NCI-H1105 (cell line): ENCODE results near the gene REELD1.

Experiments used
- DNase-seq: peaks from one replicate; lab custom pipeline; 2025; lab: John Stamatoyannopoulos, UW

The REELD1 gene

DNA sequence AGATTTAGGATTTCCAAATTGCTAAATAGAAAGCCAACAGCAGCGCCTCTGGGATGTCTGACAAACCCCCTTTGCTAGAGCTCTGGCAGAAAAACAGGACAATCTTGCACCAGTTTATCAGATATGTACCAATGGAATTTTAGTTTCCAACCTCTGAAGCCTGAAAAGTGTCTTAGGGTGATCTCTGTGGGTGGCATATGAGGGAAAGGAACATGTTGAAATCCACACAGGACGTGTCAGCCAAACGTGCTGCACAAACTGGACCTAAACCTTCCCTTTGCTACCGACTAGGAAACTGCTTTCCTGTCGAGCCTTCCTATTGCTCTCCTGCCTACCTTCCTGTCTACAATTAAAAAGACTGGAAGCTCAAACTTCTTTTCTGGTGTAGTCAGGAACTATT is 53.5 kb downstream of the REELD1 start:
- no peak for DNase-seq

DNA sequence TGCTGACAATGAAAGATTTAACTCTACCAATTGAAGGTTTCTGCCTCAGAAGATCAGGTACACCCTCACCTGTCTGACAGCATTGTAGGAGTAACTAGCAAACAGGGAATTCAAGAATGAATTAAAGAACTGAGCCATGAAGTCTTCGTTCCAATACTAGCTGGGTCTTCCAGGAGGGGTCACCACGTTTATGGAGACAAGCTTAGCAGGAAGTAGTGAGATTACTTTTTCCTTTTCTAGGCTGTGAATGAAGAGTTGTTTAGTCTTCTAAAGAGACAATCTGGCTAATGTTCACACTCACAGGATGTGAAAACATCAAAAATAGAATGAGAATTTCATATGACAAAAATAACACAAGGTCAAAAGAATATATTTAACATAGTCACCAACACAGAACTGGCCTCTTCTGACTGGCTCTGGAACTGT is 54.9 kb downstream of the REELD1 start:
- DNase-seq: no peak

DNA sequence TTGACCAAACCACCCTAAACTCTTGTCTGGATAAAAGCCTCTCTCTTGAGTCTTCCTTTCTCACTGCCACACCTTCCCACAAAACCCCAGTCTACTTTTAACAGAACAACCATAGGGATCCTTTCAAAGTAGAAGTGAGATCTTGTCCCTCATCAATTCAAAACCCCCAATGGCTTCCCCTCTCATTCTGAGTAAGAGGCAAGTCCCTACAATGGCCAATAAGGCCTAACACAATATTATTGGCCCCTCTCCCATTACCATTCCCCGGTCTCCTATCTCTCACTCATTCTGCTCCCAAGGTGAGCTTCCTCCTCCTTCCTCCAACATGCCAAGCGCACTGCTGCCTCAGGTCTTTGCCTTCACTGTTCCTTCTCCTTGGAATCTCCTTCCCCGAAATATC is 57.1 kb downstream of the REELD1 start:
- DNase-seq: no peak

DNA sequence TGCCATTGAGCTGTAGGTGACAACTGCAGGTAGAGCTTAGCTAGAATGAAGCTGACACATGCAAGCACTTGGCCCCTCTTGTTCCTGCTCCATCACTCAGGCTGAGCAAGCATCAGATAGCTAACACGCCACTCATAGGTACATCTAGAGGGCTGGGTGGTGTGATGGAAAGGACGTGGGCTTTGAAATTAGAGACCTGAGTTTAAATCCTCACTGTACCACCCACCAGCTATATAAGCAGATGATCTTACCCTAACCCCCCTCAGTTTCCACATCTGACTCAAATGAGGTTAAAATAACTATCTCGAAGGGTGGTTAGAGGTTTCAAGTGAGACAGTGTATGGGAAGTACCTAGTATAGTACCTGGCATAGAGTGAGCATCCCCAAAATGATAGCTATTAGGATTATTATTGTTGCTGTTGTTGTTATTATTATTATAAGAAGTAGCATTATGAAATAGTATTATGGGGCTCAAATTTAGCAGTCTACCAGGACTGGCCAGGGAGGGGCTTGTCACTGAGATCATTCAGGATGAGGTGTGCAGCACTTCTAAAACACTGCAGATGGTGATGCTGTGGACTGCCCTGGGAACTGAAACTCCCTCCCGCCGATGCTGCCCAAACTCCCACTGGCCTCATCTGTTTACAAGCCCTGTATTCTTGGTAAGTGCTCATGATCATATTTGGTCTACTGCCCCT is 59.0 kb downstream of the REELD1 start:
- DNase-seq: no peak

DNA sequence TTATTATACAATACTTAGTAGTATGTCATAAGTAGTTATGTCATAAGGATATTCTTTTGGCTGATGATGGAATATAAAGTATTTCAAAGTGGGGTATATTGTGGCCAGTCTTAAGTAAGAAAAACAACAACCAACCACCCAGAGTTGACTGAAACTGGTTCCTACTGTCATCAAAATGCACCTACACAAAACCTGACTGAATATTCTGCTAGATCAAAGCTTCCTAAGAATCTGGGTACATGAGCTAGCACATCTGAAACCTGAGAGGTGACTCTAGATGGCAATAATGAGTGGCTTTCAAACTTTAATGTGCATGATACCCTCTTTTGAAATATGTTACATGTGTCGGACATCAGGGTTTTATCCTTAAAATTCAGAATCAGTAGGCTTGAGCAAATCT is 60.4 kb downstream of the REELD1 start:
- DNase-seq: no peak

DNA sequence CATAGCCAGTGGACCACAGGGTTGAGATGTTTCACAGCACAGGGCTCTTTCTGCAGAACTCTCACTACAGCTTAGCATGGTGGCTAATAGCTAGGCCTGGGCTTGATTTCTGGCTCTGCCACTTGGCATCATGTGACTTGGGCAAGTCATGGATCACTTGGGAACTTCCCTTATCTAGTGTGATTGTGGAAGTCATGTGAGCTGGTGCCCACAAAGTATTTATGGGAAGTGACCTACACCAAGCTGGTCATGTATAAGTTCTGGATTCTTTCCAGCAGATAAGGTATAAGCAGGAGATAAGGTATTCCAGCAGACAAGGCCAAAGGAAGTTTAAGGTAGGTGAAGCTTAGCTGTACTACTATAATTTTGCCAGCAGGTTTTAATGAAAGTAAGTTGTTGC is 61.0 kb downstream of the REELD1 start:
- DNase-seq: no peak

DNA sequence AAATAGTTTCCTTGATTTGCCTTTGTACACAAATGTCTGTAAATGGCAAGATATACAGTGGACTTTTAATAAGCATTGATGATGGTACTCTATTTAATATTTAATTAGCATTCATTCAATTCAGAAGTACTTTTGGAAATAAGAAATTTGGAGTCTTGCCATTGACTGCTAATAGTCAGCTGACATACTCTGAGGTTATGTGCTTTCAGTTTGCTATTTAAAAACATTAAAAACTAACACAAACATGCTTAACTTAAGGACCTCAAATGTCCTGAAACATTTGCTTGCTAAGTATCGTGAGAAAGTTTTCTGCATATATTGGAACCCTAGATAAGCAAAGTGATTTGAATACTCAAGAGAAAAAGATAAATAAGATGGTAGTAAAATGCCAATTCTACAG is 64.6 kb downstream of the REELD1 start:
- no peak for DNase-seq
